ENCODE results near the gene ZNF674.
"Not testable (repeated sequence)": the region's sequence is repeated elsewhere in the genome, so short reads cannot be mapped to it uniquely, and the experiment has no call there.

ZNF674 gene

DNA sequence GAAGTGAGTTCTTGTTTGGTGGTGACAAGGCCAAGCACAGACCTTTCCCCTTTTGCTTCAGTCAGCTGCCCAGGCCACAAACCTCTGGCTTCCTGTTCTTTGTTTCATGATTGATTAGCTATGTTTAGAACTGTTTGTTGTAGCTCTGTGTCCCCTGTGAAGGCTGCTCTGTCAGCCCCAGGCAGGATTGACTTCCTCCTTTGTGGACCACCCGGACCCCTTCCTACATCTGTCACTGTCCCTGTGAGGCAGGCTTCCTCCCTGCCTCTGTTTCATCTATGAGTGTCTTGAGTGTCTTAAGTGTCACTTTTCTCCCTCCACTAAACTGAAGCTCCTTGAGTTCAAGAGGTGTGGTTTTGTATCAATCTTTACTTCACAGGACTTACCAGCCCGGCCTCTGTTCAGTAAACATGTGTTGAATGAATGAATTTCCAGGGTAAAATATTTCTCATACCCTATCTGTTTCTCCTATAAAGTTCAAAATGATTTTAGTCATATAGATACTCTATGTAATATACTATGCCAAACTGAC, 83.5 kb downstream of the ZNF674 start:
- no peak for DNase-seq

DNA sequence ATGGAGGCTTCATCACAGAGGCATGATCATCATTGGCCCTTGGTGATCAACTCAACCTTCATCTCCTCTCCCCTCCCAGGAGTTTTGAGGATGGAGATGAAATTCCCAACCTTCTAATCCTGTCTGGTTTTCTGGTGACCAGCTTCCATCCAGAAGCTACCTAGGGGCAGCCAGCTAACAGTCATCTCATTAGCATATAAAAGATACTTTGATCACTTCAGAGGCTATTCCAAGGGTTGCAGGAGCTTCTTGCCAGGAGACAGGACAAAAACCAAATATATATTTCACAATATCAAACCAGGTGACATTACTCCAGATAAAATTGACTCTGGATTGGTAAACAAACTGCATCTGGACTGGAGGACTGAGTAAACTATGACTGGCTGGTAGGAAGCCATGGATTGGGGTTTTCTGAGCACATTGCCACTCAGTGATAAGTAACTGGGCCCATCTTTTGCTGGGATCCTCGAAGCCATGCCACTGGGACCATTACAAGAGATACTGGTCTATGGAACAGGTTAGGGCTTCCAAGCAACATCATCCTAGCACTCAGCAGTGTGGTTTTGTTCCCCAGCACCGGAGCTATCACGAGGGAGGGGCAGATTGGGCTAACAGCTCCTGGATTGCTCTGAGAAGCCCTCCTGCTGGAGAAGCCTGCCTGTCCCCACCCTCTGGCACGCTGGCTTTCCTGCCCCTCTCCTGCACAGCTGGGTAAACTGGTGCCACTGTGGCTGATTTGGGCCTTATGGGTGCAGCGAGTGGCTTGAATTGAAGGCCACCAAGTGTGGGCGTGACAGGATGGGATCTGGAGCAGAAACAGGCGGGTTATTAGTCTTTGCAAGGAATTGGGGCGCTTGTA, 84.2 kb downstream of the ZNF674 start:
- not testable (repeated sequence) for DNase-seq

DNA sequence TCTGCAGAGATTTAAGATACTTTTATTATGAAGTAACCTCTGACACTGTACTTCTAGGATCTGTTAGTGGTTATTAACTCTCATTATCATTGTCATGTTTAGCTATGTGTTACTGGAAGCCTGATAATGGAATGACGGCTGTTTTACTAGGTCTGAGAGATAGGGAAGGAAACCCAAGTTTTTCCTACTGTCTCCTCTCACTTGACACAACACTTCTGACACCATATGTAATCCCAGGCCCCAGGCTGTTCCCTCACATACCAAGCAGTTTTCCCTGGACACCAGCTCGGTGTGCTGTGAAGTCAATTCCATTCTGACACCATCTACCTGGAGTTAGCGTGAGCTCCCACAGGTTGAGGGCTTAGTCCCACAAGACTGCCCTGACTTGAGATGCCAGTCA, 85.6 kb downstream of the ZNF674 start:
- no peak for DNase-seq

DNA sequence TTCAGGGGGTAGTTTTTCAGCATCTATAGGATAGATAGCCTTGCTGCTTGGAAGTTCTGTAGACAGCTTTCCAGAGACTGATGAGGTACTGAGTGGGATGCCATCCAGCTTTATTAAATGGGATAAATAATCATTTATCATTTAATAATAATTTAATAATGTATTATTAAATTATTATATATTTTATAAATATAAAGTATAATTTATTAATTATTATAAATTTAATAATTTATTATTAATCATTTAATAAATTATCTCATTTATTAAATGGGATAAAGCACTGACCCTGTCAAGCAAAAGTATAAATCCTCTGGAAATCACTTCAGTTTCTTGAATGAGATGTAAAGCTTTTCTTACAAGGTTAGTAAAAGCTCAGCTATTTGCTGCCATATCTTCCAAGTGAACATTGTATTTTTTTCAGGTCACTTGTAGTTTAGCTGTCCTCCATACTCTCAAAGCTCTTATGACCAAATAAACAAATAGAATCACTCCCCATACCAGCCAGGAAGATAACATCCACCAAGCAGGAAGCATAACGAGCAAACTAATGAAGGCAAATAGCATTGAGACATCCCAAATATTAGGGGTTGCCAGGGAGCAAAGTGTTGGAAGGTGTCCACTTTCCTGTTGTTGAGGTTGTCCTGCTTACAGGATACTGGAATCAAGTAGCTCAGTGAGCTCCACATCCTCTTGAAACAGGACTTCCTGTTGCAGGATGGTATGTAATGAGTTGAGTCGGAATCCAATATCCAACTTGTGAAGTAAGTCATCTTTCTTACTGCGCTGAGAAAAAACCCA, 88.9 kb downstream of the ZNF674 start:
- DNase-seq = peak; percentile 0

Measured in fibroblast of skin of right quadriceps (primary cell).